ENCODE measurements around the gene AHI1.
A peak's percentile ranks its signal among the peaks of the same experiment; 100 is the strongest.
"Not testable (repeated sequence)": the region's sequence is repeated elsewhere in the genome, so short reads cannot be mapped to it uniquely, and the experiment has no call there.

AHI1 gene

DNA sequence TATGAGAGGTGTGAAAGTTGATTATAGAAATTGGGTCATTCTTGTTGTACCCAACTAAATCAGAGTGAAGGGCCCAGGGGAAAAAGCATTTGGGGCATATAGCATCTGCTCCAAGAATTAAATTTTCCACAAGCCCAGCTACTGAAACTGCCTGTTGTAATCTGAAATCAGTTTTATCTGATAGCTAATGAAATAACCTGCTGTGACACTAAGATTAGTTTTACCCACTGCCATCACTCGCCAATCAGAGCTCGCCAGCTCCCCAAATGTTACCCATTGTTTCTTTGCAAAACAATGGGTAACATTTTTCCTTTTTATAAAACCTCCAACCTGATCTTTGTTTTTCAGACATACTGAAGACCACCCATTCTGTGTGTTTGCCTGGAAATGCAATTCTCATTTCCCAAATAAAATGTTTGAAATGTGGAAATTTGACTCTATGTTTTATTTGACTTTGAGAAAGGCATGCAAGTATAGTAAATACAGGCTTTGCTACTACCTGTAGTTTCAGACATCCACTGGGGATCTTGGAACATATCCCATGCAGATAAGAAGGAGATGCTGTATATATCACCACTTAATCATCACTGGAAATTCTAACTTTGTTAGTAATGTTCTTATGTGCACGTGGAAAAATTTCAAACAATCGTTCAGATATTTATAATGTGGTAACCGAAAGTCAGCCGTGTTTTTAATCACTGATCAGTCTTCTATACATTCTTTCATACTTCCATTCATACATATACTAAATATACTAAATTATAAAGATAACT lies 6.3 kb upstream of the AHI1 start:
- H3K9me3 Mint-ChIP-seq: no peaks in the 10 kb centered on the region
- no peaks in the 10 kb centered on the region for H3K4me1 Mint-ChIP-seq
- no peaks in the 10 kb centered on the region for H3K27me3 Mint-ChIP-seq
- DNase-seq (ENCODE audit: low spot score in 2 of 2) (no peak), ATAC-seq (replicated peaks; ENCODE audit: extremely low read depth, poor library complexity, severe bottlenecking) (no peak)
- no peak overlapping the region for H3K4me3 Mint-ChIP-seq
- H3K36me3 Mint-ChIP-seq (ENCODE audit: insufficient read depth): no peaks in the 10 kb centered on the region
- H3K27ac Mint-ChIP-seq (ENCODE audit: low read depth): no peak overlapping the region

DNA sequence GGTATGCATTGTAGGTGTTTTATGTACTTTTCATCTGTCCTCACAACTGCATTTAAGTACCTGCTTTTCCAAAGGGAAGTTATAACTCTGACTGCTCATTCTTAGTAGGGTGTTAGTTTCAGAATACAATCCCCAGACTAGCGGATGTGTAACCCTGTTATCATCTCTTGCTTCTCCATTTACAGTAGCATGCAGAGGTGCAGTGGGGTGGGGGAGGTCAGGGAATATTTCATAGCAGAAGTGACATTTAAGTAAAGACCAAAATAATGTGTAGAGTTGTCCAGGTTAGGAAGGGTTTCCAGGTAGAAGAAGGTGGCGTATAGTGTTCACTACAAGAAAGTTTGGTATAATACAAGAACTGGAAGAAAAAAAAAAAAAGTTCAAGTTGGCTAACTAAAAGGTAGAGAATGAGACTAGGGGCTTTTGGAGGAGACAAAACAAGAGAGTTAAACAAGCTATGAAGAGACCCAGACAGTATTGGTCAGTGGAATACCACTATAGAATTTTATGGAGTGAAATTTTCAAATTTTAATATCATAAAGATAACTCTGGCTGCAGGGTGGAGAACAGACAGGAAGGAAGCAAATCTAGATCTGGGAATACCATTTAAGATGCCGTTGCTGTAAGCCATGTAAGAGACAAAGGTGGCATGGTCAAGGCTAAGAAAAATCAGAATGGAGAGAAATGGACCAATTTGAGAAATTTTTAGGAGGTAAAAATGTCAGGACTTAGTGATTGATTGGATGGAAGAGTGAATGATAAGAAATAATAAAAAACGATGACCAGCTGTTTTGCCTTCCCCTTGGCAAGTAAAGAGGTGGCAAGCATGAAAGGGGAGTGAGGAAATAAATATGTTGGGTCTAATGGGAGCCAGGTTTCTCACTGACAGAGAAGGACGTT lies 2.2 kb upstream of the AHI1 start:
- Mint-ChIP-seq H3K4me3 (no peak overlapping the region), H3K27me3 (no peaks in the 10 kb centered on the region), H3K9me3 (no peaks in the 10 kb centered on the region), H3K4me1 (peaks cover 6% of the 10 kb centered on the region), H3K36me3 (ENCODE audit: insufficient read depth) (no peaks in the 10 kb centered on the region), H3K27ac (ENCODE audit: low read depth) (no peak overlapping the region)
- DNase-seq (ENCODE audit: low spot score in 2 of 2) (no peak), ATAC-seq (replicated peaks; ENCODE audit: extremely low read depth, poor library complexity, severe bottlenecking) (no peak)

GRCh38 chr6:135498185-135498841 lies 773 bp upstream of the AHI1 start:
- no peaks in the 10 kb centered on the region for H3K9me3 Mint-ChIP-seq
- H3K4me1 Mint-ChIP-seq: peaks cover 6% of the 10 kb centered on the region
- no peak overlapping the region for H3K4me3 Mint-ChIP-seq
- ATAC-seq (replicated peaks; ENCODE audit: extremely low read depth, poor library complexity, severe bottlenecking) (peak; percentile 75), DNase-seq (ENCODE audit: low spot score in 2 of 2) (peak; percentile 42 to 49)
- no peaks in the 10 kb centered on the region for H3K27me3 Mint-ChIP-seq
- H3K27ac Mint-ChIP-seq (ENCODE audit: low read depth): no peak overlapping the region
- no peaks in the 10 kb centered on the region for H3K36me3 Mint-ChIP-seq (ENCODE audit: insufficient read depth)

- Mint-ChIP-seq H3K4me3 (no peak overlapping the region), H3K4me1 (peaks cover 6% of the 10 kb centered on the region), H3K9me3 (no peaks in the 10 kb centered on the region), H3K36me3 (ENCODE audit: insufficient read depth) (no peaks in the 10 kb centered on the region), H3K27ac (ENCODE audit: low read depth) (no peak overlapping the region), H3K27me3 (no peaks in the 10 kb centered on the region)
- no peak for DNase-seq (ENCODE audit: low spot score in 2 of 2)
- no peak for ATAC-seq (replicated peaks; ENCODE audit: extremely low read depth, poor library complexity, severe bottlenecking)
Measured at GRCh38 chr6:135496800-135497411, 634 bp downstream of the AHI1 start.

DNA sequence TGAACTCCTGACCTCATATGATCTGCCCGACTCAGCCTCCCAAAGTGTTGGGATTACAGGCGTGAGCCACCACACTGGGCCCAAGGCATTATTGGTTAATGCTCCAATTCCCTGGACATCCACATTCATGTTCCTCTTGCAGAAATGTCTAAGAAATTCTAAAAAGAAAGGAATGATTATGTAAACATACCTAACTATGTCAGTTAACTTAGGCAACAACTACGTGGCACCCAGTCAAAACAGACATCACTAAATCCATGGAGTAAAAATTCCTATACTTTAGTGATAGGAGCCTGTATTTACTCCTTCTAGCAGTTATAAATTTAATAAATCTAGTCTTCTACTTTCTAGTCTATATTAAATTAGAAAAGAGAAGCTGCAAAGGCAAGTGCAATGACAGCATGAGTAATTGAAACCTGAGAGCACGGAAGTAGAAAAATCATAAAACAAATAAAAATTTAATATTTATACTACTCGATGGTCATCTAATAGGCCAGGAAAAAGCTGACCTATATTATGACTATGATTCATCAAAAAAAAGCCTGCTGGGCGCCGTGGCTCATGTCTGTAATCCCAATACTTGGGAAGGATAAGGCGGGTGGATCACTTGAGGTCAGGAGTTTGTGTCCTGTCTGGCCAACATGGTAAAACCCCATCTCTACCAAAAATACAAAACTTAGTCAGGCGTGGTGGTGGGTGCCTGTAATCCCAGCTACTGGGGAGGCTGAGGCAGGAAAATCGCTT lies 4.2 kb downstream of the AHI1 start:
- DNase-seq (ENCODE audit: low spot score in 2 of 2) (no peak), ATAC-seq (replicated peaks; ENCODE audit: extremely low read depth, poor library complexity, severe bottlenecking) (no peak)
- Mint-ChIP-seq H3K36me3 (ENCODE audit: insufficient read depth) (peaks cover 9% of the 10 kb centered on the region), H3K27ac (ENCODE audit: low read depth) (no peak overlapping the region), H3K9me3 (no peaks in the 10 kb centered on the region), H3K4me1 (peaks cover 6% of the 10 kb centered on the region), H3K27me3 (no peaks in the 10 kb centered on the region), H3K4me3 (no peak overlapping the region)

DNA sequence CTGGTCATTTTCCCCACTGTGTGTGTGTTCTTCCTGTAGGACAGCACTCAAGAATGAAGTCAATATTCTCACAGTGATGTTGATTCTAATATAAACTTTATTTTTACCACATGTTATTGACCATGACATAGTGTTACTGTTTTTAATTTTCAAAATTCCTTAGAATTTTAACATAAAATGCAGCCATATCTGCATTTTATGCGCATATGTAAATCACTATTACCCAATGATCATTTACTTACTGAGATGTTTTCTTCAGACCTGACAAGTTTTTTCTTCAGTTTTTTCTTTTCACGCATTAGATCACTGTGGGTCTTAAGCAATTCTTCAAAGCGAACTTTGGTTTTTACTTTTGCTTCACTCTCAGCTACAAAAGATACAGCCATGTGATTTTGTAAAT lies 7.2 kb downstream of the AHI1 start:
- ATAC-seq (replicated peaks; ENCODE audit: extremely low read depth, poor library complexity, severe bottlenecking) (no peak), DNase-seq (ENCODE audit: low spot score in 2 of 2) (no peak)
- no peak overlapping the region for H3K27ac Mint-ChIP-seq (ENCODE audit: low read depth)
- H3K4me1 Mint-ChIP-seq: no peaks in the 10 kb centered on the region
- H3K4me3 Mint-ChIP-seq: no peak overlapping the region
- peaks cover 11% of the 10 kb centered on the region for H3K36me3 Mint-ChIP-seq (ENCODE audit: insufficient read depth)
- no peaks in the 10 kb centered on the region for H3K9me3 Mint-ChIP-seq
- H3K27me3 Mint-ChIP-seq: no peaks in the 10 kb centered on the region

GRCh38 chr6:135488023-135488422 lies 9.5 kb downstream of the AHI1 start:
- Mint-ChIP-seq H3K36me3 (ENCODE audit: insufficient read depth) (peaks cover 12% of the 10 kb centered on the region), H3K4me1 (no peaks in the 10 kb centered on the region)

DNA sequence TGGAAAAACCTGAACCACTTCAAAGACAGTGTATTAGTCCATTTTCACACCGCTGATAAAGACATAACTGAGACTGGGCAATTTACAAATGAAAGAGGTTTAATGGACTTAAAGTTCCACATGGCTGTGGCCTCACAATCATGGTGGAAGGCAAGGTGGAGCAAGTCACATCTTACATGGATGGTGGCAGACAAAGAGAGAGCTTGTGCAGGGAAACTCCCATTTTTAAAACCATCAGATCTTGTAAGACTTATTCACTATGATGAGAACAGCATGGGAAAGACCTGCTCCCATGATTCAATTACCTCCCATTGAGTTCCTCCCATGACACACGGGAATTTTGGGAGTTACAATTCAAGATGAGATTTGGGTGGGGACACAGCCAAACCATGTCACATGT lies 13.6 kb downstream of the AHI1 start:
- ATAC-seq (replicated peaks; ENCODE audit: extremely low read depth, poor library complexity, severe bottlenecking); H3K4me3 Mint-ChIP-seq; H3K27me3 Mint-ChIP-seq; H3K27ac Mint-ChIP-seq (ENCODE audit: low read depth); DNase-seq (ENCODE audit: low spot score in 2 of 2); H3K36me3 Mint-ChIP-seq (ENCODE audit: insufficient read depth); H3K4me1 Mint-ChIP-seq: not testable (repeated sequence)
- H3K9me3 Mint-ChIP-seq: peaks cover 14% of the 10 kb centered on the region

More at GRCh38 chr6:135488023-135488422, 9.5 kb downstream of the AHI1 start:
- H3K27me3 Mint-ChIP-seq: no peaks in the 10 kb centered on the region
- ATAC-seq (replicated peaks; ENCODE audit: extremely low read depth, poor library complexity, severe bottlenecking) (no peak), DNase-seq (ENCODE audit: low spot score in 2 of 2) (no peak)
- no peak overlapping the region for H3K4me3 Mint-ChIP-seq
- peaks cover 7% of the 10 kb centered on the region for H3K9me3 Mint-ChIP-seq
- no peak overlapping the region for H3K27ac Mint-ChIP-seq (ENCODE audit: low read depth)

DNA sequence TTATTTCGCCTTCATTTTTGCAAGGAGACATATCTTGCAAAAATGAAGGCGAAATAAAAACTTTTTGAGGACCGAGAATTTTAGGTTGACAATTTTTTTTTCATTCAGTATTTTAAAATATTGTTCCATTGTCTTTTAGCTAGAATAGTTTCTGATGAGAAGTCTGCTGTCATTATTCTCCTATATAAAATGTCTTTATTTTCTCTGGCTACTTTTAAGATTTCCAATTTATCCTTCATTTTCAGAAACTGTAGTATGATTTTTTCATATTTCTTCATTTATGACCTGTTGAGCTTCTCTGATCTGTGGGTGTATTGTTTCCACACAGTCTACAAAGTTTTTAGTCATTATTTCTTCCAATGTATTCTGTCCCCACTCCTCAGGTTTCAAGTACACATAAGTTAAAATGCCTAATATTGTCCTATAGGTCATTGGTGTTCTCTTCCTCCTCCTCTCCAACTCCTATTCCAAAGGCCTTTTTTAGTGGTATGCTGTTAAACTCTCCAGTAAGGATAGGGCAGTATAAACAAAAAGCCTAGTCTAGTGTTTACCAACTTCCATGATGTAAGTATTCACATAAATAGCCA lies 15.7 kb downstream of the AHI1 start:
- ATAC-seq (replicated peaks; ENCODE audit: extremely low read depth, poor library complexity, severe bottlenecking) (no peak), DNase-seq (ENCODE audit: low spot score in 2 of 2) (no peak)
- peaks cover 14% of the 10 kb centered on the region for H3K9me3 Mint-ChIP-seq
- H3K36me3 Mint-ChIP-seq (ENCODE audit: insufficient read depth): peaks cover 2% of the 10 kb centered on the region
- H3K27ac Mint-ChIP-seq (ENCODE audit: low read depth): no peak overlapping the region
- H3K4me3 Mint-ChIP-seq: no peak overlapping the region
- H3K4me1 Mint-ChIP-seq: no peaks in the 10 kb centered on the region
- no peaks in the 10 kb centered on the region for H3K27me3 Mint-ChIP-seq

DNA sequence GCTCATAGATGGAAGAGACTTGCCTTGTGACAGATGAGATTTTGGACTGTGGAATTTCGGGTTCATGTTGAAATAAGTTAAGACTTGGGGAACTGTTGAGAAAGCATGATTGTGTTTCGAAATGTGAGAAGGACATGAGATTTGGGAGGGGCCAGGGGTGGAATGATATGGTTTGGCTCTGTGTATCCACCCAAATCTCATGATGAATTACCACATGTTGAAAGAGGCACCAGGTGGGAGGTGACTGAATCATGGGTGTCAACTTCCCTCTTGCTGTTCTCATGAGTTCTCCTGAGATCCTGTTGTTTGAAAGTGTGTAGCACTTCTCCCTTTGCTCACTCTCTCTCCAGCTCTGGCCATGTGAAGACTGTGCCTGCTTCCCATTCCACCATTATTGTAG lies 17.9 kb downstream of the AHI1 start:
- Mint-ChIP-seq H3K4me1 (no peaks in the 10 kb centered on the region), H3K27ac (ENCODE audit: low read depth) (no peak overlapping the region), H3K27me3 (no peaks in the 10 kb centered on the region), H3K36me3 (ENCODE audit: insufficient read depth) (peaks cover 2% of the 10 kb centered on the region), H3K9me3 (peaks cover 14% of the 10 kb centered on the region), H3K4me3 (no peak overlapping the region)
- ATAC-seq (replicated peaks; ENCODE audit: extremely low read depth, poor library complexity, severe bottlenecking) (no peak), DNase-seq (ENCODE audit: low spot score in 2 of 2) (no peak)

- no peak overlapping the region for H3K27ac Mint-ChIP-seq (ENCODE audit: low read depth)
- H3K27me3 Mint-ChIP-seq: no peaks in the 10 kb centered on the region
- H3K36me3 Mint-ChIP-seq (ENCODE audit: insufficient read depth): no peaks in the 10 kb centered on the region
- no peaks in the 10 kb centered on the region for H3K4me1 Mint-ChIP-seq
- no peak for ATAC-seq (replicated peaks; ENCODE audit: extremely low read depth, poor library complexity, severe bottlenecking)
- no peak overlapping the region for H3K4me3 Mint-ChIP-seq
- peaks cover 8% of the 10 kb centered on the region for H3K9me3 Mint-ChIP-seq
- DNase-seq (ENCODE audit: low spot score in 2 of 2): no peak
Measured at GRCh38 chr6:135478626-135479025, 18.9 kb downstream of the AHI1 start.
